DMS53 treated with DMSO at 0.1 percent for 48 hours (cell line): ENCODE data around the gene ANKRD44.
"Not testable (repeated sequence)": the region's sequence is repeated elsewhere in the genome, so short reads cannot be mapped to it uniquely, and the experiment has no call there.

ENCODE experiments used
- DNase-seq: peaks from one replicate; lab custom pipeline; 2025; ENCODE audit not compliant: unreplicated experiment; lab: John Stamatoyannopoulos, UW

The ANKRD44 gene

DNA sequence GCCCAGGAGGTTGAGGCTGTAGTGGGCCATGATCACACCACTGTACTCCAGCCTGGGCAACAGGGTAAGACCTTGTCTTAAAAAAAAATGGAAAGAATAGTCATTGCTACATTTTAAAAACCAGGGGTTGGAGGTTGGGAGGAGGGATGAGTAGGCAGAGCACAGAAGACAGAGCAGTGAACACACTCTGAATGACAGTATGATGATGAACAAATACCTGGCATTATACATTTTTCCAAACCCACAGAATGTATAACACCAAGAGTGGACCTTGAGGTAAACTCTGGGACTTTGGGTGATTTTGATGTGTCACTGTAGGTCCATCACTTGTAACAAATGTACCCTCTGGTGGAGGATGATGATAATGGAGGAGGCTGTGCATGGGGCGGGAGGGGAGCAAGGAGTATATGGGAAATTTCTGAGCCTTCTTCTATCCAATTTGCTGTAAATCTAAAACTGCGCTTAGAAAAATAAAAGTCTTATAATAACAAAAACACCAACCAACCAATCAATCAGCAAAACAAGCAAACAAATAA, 272.6 kb downstream of the ANKRD44 start:
- DNase-seq, result no peak

DNA sequence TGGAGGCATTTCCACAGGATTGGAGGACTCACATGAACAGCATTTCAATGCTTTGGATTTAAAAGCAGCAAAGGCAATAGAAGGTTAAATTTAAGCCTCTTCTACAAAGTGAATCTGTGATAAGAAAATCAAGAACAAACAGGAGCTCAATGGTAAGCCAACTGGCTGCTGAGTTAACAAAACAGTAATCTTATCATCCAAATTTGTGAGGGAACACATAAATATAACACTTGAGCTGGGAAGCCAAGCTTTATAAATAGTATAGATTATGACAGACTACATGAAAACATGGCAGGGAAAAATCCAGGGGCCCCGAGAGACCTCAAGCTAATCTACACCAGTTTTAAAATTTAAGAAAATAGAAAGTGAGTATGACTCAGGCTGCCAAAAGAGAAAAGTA, 275.6 kb downstream of the ANKRD44 start:
- no peak for DNase-seq

DNA sequence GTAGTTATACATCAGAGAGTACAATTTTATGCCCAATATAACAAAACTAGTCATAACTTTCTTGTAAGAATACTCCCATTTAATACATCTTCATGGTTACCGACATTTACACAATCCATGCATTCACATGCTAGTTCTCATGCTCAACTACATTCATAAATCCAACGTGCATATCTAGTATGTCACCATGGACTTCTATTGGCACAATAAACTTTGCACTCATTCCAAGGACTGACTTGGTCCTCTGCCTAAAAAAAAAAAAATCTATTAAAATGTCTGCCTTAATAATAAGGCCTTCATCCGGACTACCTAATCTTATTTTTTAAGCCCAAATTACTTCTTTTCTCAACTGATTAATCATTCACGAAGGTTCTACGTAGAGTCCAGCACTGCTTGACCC, 276.3 kb downstream of the ANKRD44 start:
- DNase-seq, result no peak

DNA sequence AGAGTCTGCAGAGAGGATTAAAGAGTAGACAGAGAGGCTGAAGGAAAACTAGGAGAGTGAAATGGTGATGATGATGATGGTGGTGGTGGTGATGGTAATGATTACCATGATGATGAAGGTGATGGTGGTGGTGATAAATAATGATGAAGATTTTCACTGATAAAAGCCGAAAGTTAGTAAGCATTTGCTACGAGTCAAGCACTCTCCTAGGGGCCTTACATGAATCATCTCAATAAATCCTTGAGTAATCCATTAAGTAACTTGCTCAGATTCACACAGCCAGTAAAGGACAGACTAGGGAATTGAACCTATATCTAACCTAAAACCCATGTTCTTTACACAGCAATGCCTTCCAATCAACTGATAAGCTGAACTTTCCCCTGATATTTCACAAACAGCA, 277.4 kb downstream of the ANKRD44 start:
- DNase-seq, result no peak

DNA sequence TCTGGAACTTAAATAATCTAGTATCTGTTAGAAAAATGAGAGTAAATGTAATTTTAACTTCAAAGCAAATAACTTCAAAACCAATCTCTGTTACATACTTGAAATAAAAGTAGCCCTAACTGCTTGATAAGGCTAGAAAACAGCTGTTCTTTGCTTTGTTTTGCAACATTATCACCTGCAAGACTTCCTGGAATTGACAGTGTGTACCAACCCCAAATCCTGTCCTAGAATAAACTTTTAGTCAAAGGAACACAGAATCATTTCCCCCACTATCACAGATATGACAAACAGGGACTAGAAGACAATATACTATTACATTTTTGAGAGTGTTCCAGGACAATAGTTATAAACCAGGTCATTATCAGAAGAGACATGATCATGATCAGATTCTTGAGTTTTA, 278.8 kb downstream of the ANKRD44 start:
- DNase-seq, result no peak

DNA sequence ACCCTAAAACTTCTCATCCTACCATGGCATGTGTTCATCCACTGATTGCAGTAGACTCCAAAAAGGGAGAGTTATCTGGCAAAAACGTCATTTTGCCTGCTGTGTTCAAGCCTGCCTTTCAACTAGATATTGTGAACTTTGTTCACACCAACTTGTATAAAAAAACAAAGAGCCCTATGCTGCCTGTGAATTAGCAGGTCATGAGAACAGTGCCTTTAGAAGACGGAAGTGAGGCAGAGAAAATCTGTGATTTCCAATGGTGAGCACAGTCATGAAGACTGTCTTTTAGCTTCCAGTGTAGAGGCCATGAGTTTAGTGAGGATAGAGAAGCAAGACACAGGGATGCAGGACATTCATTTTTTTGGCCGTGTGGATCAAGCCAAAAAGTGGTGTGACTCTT, 280.5 kb downstream of the ANKRD44 start:
- DNase-seq, result no peak

DNA sequence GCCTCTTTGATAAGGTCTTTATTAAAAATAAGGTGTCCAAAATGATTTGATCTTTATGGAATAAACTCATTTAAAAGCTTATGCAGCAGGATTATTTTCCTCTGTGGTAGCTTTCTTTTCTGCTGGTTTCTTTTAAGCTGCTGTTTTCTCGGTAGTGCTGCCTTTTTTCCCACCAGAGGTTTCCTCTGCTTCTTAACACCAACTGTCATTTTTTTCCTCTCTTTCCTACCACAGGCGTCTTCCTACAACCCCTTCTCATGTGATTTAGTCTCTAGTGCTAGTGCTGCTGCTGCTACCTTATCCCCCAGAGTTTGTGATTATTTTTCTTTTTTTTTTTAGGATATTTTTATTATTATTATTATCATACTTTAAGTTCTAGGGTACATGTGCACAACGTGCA, 281.9 kb downstream of the ANKRD44 start:
- no peak for DNase-seq

DNA sequence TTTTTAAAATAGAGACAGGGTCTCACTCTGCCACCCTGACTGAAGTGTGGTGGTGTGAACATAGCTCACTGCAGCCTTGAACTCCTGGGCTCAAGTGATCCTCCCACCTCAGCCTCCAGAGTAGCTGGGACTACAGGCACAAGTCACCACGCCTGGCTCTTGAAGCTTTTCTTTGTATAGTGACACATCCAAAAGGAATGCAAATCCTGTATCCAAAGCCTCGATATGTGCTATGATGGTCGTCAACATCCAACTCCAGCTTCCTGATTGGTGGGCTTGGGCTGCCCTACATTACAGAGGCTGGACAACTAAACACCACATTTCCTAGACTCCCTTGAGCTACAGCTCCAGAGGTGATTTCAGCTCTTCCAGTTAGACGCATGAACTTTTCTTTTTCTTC, 282.4 kb downstream of the ANKRD44 start:
- DNase-seq, result peak; percentile 38

DNA sequence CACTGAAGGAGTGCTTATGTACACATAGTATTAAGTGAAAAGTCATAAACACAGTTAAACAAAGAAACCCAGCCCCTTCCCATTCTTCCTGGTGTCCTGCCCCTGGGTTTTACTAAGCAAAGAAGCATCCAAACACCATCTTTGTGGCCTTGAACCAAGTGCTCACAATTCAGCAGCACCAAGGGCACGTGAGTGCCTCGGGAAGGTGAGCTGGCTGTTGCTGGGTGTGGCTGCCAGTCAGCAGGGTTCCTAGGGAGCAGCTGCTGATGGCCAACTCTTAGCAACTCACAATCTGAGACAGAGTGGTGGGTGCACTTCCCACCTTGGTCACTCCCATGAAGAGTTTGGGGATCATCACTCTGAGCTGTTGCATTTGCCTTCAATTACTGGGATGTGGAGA, 286.4 kb downstream of the ANKRD44 start:
- no peak for DNase-seq

DNA sequence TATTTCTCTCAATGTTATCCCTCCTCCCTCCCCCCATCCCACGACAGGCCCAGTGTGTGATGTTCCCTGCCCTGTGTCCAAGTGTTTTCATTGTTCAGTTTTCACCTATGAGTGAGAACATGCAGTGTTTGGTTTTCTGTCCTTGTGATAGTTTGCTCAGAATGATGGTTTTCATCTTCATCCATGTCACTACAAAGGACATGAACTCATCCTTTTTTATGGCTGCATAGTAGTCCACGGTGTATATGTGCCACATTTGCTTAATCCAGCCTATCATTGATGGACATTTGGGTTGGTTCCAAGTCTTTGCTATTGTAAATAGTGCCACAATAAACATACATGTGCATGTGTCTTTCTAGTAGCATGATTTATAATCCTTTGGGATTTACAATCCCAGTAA, 289.7 kb downstream of the ANKRD44 start:
- DNase-seq, result not testable (repeated sequence)

DNA sequence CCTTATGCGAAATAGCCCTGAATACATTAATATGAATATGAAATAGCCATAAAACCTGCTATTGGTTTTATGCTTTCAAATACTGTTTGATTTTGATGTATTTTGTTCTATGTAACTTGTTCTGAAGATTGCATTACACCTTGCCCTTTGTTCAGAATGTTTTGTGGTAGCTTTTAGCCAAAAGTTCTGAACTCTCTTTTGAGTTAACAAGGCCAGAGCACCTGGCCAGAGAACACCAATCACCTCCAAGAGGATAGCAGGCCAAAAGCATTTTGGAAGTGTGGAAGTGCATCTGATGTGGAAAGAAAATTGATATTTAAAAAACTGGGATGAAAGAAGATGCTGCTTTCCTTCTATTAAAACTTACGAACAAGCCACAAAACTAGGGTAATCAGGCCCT, 297.5 kb downstream of the ANKRD44 start:
- no peak for DNase-seq

DNA sequence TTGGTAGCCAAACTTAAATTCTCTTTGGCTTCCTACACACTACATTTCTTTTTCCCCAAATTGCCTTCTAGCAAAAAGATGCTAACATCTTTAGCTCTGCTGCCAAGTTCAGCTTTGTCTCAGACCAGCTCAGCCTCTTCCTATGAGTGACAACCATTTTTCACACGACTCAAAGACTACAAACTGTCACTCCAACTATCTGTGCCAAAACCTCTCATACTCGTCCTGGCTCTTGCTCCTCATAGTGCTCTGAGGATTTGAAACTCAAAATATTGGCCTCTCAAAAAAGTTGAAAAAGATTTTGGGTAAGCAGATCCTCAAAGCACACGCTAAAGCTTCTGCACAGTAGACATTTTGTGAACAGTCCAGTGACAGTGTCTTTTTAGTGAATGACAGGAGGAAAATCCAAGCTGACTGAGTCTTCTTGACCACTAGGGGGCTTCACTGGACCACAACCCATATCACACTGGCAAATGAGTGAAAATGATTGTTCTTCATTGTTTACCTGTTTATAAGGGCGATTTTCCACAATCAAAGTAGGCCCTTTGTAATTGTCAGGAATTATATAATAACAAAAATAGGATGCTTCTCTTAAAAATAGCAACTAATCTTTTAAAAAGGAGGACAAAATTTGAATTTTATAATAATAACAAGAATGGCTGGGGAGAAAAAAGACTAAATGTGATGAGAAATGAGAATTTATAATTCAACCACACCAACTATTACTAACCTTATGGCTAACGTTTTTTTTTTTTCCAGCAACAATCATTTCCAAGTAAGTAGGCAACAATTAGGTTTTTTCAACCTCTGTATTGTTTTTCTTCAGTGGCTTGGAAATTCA, 298.6 kb downstream of the ANKRD44 start:
- peak; percentile 42 for DNase-seq

DNA sequence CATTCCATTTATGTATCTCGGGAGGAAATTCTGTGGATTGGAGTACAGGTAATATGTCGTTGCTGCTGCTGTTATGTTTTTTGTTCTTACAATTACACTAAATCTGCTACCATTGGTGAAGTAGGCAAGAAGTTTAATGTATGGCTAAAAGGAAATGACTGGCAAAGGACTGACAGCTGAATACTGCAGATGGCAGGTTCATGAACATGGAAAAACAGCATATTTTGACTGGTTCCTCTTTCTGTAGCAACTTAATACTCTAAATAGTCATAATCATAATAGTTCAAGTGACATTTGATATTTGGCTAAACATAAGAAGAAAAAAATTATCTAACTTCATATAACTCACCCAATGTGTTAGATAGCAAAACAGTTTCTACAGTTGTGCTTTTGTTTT, 299.6 kb downstream of the ANKRD44 start:
- DNase-seq, result no peak

DNA sequence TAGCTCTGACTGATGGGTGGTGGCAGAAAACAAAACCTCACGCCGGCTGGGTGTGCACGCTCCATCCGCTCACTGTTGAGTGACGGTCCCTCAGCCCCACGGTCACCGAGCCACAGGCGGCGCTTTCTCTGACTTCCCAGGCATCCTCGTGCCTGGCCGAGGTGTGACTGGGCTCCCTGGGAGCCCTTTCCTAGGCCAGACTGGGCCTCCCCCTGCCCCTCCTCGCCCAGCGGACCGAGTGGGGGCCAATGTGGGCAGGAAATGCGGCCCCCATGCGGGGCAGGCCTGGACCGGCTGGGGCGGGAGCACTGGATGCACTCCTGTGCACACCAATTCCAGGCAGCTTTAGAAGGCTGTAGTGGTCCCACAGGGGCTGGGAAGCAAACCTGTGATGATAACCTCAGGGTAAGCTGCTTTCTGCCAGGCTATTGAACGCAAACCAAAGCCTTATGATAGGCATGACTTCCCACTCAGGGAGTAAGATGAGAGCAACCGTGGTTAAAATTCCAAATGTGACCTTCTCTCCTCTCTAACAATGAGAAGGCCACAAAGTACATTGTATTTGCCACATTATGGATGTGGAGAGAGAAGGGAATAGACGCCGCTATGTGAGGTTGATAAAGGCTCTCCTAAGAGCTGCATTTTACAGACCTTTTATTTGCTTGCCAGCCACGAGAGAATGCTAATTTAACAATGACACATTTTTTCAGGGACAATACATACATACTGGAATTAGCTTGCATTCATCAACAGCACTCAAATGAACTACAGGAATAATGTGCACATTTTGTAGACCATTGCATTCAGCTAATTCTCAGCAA, 300.2 kb downstream of the ANKRD44 start:
- no peak for DNase-seq

DNA sequence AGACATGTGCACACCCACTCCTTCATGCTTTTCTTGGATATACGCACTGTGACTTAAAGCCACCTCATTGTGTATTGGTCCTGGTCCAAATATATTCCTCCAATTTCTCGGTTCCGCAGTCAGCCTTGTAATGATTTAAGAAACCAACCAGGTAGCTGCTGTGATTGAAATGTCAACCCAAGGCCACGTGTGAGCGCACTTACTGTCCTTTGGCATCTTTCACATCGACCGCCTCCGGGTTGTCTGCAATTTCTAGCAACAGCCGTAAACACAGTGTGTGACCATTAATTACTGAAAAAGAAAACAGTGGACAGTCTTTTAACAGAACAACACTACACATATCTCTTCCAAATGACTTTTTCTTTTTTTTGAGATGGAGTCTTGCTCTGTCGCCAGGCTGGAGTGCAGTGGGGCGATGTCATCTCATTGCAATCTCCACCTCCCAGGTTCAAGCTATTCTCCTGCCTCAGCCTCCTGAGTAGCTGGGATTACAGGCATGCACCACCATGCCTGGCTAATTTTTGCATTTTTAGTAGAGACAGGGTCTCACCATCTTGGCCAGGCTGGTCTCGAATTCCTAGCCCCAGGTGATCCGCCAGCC, 301.7 kb downstream of the ANKRD44 start:
- not testable (repeated sequence) for DNase-seq

DNA sequence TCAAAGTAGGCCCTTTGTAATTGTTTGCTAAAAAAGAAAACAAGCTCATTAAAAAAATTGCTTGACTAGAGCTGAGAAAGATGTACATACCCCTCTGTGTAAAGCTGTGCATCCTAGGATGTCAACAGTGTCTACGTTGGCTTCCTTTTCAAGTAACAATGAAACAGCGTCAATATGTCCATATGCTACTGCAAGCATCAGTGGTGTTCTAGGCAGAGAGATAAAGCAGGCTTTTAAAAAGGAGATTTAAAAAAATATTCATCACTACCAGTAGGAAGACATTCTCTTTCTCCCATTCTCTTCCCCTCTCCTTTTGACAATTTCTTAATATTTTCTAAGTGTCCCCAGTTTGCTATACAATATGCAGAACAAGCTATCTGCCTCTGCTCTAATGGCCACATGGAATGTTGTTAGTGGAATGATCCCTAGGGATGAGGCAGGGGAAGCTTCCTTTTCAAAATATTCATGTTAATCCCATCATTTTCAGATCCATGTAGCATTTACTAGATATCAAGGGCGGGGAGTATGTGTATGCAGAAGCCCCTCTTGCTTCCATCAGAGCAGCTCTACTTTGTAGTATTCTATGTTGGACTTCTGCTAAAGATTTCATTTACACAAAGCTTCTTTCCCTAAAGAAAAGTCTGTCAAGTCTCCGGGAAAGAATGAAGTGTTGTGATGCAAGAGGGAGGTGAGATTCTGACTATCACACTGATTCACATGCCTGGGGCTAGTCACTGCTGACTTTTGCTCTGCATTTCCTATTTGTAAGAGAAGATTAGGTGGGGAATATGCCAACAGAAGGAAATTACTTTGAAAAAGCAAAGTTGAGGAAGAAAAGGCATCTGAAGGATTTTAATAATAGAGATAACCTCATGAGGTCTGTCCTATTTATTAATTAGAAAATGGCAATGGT, 302.6 kb downstream of the ANKRD44 start:
- no peak for DNase-seq

DNA sequence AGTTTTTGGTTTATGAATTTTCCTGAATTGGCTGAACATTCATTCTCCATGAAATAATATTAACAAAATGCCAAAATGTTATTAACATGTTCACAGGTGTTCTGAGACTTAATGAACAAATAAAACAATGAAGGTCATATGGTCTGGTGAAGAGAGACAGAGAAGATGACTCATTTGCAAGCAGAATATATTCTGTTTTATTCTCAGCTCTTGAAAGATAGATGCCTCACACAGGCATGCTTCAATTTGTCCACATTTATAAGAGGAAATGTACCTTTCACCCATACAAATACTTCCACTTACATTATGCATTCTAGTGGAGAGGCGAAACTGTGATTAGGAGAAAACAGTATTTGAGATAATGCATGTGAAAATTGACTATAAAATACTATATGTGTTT, 308.7 kb downstream of the ANKRD44 start:
- no peak for DNase-seq

DNA sequence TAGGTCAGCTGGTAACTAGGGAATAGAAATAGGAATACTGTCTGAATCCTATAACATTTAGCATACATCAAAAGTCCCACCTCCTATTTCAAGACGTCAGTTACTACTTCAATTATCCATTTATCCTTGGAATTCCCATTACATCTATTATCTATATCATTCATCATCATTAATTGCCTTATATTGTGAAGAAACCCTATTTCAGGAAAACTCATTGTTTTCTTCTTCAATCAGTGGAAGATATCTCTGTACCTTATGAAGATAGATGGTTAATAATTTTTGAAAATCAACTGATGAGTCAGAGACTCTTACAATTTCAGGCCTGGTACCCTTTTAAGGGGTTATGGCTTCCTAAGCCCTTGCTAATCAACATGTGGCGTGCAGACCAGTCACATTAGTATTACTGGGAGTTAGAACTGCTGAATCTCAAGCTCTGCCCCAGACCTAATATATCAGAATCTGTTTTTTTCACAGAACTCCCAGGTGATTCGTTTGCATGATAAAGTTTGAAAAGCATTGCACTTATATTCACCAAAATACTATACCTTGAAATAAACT, 314.7 kb downstream of the ANKRD44 start:
- DNase-seq, result no peak

DNA sequence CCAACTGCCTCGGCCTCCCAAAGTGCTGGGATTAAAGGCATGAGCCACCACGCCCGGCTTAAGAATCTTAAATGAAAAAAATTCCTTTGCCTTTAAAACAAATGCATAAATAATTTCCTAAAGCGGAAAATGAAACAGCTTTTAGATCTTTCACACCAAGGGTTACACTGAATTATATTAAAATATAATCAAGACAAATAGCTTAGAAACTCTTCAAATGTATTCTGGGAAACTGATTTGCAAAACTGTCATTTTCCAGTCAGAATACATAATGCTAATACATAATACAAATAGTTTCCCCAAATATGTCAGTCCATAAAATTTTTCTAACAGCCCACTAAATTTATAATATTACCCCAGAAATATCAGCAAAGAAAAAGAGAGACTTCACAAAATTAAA, 315.8 kb downstream of the ANKRD44 start:
- no peak for DNase-seq

DNA sequence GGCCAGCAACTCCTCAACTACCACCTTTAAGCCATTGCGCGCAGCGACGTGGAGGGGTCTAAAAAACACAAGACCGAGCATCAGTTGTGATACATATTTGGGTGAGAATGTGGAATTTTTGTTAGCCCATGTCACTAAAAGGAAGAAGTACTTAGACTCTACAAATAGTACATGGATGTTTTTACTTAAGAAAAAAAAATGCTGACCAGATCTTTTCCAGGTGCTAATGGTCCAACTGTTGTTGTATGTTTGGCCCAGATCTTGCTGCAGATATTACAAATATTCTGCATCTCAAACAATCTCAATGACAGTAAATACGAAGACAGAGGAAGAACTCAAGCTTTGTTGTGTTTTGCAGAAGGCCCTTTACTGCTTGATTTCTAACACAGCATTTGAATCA, 317.0 kb downstream of the ANKRD44 start:
- no peak for DNase-seq
